ENCODE data around the gene ZNF488.

ZNF488 gene

DNA sequence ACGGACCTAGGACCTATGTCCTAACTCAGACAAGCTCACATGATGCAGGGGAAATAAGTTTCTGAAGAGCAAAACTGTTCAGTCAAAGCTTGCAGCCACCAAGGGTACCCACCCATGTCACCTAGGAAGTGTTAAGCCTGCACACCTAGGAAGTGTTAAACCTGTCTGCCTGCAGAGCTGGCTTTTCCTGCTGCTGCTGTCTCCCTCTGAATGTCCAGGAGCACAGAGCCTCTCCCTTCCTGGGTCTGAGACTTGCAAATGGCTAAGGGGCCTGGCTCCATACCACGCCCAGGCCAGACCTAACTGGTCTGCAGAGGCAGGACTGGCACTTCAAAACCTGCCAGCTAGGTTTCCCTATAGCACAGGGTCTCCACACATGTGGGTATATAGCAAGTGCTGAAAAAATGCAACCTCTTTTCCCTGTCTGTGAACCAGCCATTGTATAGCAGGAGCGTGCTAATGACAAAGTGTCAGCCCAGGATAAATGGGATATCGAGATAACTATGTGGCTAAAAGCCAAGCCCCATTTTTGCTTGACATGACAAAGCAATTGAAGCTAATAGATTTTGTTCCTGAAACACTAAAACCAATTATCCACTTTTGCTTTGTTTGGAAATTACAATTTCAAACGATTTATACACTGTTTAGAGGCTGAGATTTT, 60.3 kb downstream of the ZNF488 start:
- H3K9ac ChIP-seq (ENCODE audit: insufficient read length) = no peak overlapping the region
- TF ChIP-seq POLR2AphosphoS5 (IDR thresholded peaks at IDR 0.05; ENCODE audit: borderline replicate concordance, low read depth, low read length) (no peak), EZH2 (IDR thresholded peaks at IDR 0.05) (no peak), FOXP2 (optimal IDR thresholded peaks at IDR 0.05; ENCODE audit: control extremely low read depth, extremely low read length, insufficient read depth) (no peak)
- no peak for DNase-seq (ENCODE audit: low read depth, low spot score)

DNA sequence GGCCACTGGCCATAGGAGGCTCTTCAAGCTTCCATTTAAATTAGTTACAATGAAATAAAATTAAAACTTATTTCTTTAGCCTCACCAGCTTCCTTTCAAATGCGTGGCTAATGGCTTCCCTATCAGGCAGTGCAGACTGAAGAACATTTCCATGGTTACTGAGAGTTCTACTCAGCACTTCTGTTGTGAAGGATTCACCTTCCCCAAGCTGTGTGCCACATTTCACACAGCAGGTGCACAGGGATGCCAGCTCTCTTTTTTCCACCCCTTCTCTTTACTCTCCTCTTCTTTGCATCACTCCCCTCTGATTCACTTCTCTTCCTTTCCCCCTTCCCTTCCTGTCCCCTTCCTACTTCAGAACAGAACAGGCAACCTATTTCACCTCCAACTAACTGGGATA, 61.0 kb downstream of the ZNF488 start:
- no peak for DNase-seq (ENCODE audit: low read depth, low spot score)
- Histone ChIP-seq H3K36me3 (ENCODE audit: insufficient read depth, low read length) (no peaks in the 10 kb centered on the region), H3K4me3 (no peak overlapping the region), H3K9me3 (ENCODE audit: low read depth, low read length) (no peaks in the 10 kb centered on the region), H3K27ac (no peak overlapping the region), H3K9ac (ENCODE audit: insufficient read length) (no peak overlapping the region)
- TF ChIP-seq EZH2 (IDR thresholded peaks at IDR 0.05) (no peak), FOXP2 (optimal IDR thresholded peaks at IDR 0.05; ENCODE audit: control extremely low read depth, extremely low read length, insufficient read depth) (no peak), POLR2AphosphoS5 (IDR thresholded peaks at IDR 0.05; ENCODE audit: borderline replicate concordance, low read depth, low read length) (no peak)

More for the DNA sequence above, 60.3 kb downstream of the ZNF488 start:
- Histone ChIP-seq H3K9me3 (ENCODE audit: low read depth, low read length) (no peaks in the 10 kb centered on the region), H3K27ac (no peak overlapping the region), H3K36me3 (ENCODE audit: insufficient read depth, low read length) (no peaks in the 10 kb centered on the region), H3K4me3 (no peak overlapping the region)

DNA sequence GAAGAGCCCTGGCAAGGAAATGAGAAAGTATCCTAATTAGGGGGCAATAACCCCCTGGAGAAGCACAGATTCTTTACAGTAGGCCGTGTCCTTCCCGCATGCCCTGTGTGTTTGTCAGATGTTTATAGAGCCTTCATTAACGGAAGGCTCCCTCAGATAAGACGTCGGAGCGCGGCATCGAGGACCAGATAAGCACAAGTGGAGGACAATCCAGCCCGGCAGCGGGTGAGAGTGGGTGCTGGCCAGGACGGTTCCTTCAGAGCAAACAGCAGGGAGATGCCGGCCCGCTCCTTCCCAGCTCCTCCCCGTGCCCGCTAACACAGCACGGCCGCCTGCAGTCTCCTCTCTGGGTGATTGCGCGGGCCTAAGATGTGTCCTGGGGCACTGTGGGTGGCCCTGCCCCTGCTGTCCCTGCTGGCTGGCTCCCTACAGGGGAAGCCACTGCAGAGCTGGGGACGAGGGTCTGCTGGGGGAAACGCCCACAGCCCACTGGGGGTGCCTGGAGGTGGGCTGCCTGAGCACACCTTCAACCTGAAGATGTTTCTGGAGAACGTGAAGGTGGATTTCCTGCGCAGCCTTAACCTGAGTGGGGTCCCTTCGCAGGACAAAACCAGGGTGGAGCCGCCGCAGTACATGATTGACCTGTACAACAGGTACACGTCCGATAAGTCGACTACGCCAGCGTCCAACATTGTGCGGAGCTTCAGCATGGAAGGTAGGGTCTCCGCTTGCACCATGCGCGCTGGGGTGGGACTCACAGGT, 61.6 kb downstream of the ZNF488 start, which contains the start of gene GDF2:
Gene GDF2, plus strand, starts transcription at position 155 of the 762 bp plus-strand sequence. Its CDS starts 215 bp downstream, at position 370.
- Histone ChIP-seq H3K9ac (ENCODE audit: insufficient read length) (no peak within 1 kb of the TSS), H3K4me3 (no peak within 1 kb of the TSS), H3K36me3 (ENCODE audit: insufficient read depth, low read length) (no peaks in the 10 kb centered on the region), H3K27ac (no peak within 1 kb of the TSS), H3K9me3 (ENCODE audit: low read depth, low read length) (no peaks in the 10 kb centered on the region)
- DNase-seq (ENCODE audit: low read depth, low spot score) = no peak
- no peak for TF ChIP-seq FOXP2 (optimal IDR thresholded peaks at IDR 0.05; ENCODE audit: control extremely low read depth, extremely low read length, insufficient read depth)
- no peak for TF ChIP-seq POLR2AphosphoS5 (IDR thresholded peaks at IDR 0.05; ENCODE audit: borderline replicate concordance, low read depth, low read length)
- no peak for TF ChIP-seq EZH2 (IDR thresholded peaks at IDR 0.05)

DNA sequence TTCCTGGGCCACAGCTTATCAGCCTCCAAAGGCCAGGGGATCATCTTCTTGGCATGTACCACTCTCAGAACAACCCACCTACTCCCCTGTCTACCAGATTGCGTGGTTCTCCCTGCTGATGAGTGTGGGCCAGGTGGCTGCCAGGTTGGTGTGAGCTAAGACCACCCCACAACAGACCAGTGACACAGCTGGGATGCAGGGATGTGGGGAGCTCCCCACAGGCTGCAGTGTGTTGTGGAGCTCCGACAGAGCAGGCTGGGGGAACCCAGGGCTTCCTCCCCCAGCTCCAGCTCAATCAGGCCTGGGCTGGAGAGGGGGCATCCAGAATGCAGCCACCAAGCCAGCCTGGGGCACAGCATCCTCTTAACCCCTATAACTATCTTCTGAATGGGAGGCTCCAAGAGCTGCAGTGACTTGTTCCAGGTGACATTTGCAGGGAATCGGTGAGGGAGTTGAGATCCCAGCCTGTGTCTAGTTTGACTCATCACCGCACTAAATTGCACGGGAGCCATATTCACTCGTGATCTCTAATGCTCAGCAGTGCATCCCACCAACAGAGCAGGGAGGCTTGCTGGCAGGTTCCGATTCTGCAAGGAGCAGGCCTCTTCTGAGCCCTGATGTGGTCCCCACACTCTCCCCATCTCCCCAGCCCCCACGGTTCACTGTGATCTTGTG, 62.4 kb downstream of the ZNF488 start:
- Histone ChIP-seq H3K9me3 (ENCODE audit: low read depth, low read length) (no peaks in the 10 kb centered on the region), H3K9ac (ENCODE audit: insufficient read length) (no peak overlapping the region)
- TF ChIP-seq EZH2 (IDR thresholded peaks at IDR 0.05) (no peak), FOXP2 (optimal IDR thresholded peaks at IDR 0.05; ENCODE audit: control extremely low read depth, extremely low read length, insufficient read depth) (no peak), POLR2AphosphoS5 (IDR thresholded peaks at IDR 0.05; ENCODE audit: borderline replicate concordance, low read depth, low read length) (no peak)

DNA sequence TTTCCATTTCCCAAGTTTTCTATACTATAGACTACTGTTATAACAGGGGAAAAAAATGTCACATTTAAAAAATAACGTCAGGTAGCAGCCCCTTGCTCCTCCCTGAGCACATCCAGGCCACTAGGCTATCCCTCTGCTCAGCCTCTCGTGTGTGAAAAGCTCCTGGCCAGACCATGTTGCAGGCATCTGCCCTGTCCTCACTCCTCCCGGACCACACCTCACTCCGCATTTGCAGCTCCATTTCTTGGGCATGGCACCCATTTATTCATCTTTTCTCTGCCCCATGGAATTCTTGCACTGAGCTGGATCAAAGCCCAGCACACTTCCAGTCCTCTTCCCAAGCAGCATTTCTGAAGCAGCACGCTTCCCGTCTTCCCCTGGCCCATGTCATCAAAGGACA, 63.3 kb downstream of the ZNF488 start:
- Histone ChIP-seq H3K9me3 (ENCODE audit: low read depth, low read length) (no peaks in the 10 kb centered on the region), H3K27ac (no peak overlapping the region), H3K9ac (ENCODE audit: insufficient read length) (no peak overlapping the region), H3K36me3 (ENCODE audit: insufficient read depth, low read length) (no peaks in the 10 kb centered on the region), H3K4me3 (no peak overlapping the region)
- TF ChIP-seq POLR2AphosphoS5 (IDR thresholded peaks at IDR 0.05; ENCODE audit: borderline replicate concordance, low read depth, low read length) (no peak), FOXP2 (optimal IDR thresholded peaks at IDR 0.05; ENCODE audit: control extremely low read depth, extremely low read length, insufficient read depth) (no peak), EZH2 (IDR thresholded peaks at IDR 0.05) (no peak)
- no peak for DNase-seq (ENCODE audit: low read depth, low spot score)

More for the DNA sequence above, 62.4 kb downstream of the ZNF488 start:
- no peak overlapping the region for H3K4me3 ChIP-seq
- H3K27ac ChIP-seq = no peak overlapping the region
- H3K36me3 ChIP-seq (ENCODE audit: insufficient read depth, low read length) = no peaks in the 10 kb centered on the region
- no peak for DNase-seq (ENCODE audit: low read depth, low spot score)

DNA sequence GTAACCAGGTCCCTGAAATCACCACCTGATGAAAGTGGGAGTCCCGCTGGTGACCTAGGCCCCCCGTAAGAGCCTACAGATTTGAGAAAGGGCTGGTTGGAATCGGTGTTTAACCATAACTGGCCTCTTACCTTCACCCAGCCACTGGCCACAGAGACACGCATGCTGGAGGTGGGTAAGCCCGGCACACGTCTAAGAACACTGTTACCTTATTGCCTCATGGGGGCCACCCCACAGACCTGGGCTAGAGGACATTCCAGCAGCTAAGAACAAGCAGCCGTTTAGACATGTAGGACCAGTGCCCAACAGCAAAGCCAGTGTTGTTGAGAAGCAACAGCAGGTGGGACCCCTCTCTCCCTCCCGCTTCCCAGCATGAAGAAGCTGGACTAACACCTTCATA, 64.3 kb downstream of the ZNF488 start:
- no peak overlapping the region for H3K9ac ChIP-seq (ENCODE audit: insufficient read length)
- TF ChIP-seq EZH2 (IDR thresholded peaks at IDR 0.05) (no peak), FOXP2 (optimal IDR thresholded peaks at IDR 0.05; ENCODE audit: control extremely low read depth, extremely low read length, insufficient read depth) (no peak), POLR2AphosphoS5 (IDR thresholded peaks at IDR 0.05; ENCODE audit: borderline replicate concordance, low read depth, low read length) (no peak)
- no peak overlapping the region for H3K27ac ChIP-seq
- no peaks in the 10 kb centered on the region for H3K36me3 ChIP-seq (ENCODE audit: insufficient read depth, low read length)
- DNase-seq (ENCODE audit: low read depth, low spot score) = no peak
- H3K9me3 ChIP-seq (ENCODE audit: low read depth, low read length) = no peaks in the 10 kb centered on the region
- no peak overlapping the region for H3K4me3 ChIP-seq

DNA sequence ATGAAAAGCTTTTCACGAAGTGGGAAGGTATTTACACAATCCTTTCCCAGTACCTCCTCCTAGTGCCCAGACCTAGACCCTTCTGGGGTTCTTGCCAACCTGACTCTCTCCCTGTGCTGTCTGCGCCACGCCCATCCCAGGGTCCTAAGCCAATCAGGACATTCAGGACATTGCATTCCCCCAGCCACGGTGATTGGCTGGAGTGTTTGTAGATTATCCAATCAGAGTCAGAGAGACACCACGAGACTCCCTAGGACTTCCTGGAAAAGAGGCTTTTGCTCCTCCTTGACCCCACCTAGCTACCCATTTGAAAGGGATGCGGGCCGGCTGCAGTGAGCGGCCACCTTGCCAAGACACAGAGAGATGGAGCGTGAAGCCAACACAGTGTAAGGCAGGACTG, 65.4 kb downstream of the ZNF488 start:
- no peak overlapping the region for H3K27ac ChIP-seq
- no peaks in the 10 kb centered on the region for H3K9me3 ChIP-seq (ENCODE audit: low read depth, low read length)
- no peak overlapping the region for H3K9ac ChIP-seq (ENCODE audit: insufficient read length)
- H3K36me3 ChIP-seq (ENCODE audit: insufficient read depth, low read length) = no peaks in the 10 kb centered on the region
- no peak overlapping the region for H3K4me3 ChIP-seq
- TF ChIP-seq POLR2AphosphoS5 (IDR thresholded peaks at IDR 0.05; ENCODE audit: borderline replicate concordance, low read depth, low read length) = no peak
- no peak for TF ChIP-seq FOXP2 (optimal IDR thresholded peaks at IDR 0.05; ENCODE audit: control extremely low read depth, extremely low read length, insufficient read depth)
- no peak for TF ChIP-seq EZH2 (IDR thresholded peaks at IDR 0.05)
- DNase-seq (ENCODE audit: low read depth, low spot score) = no peak

DNA sequence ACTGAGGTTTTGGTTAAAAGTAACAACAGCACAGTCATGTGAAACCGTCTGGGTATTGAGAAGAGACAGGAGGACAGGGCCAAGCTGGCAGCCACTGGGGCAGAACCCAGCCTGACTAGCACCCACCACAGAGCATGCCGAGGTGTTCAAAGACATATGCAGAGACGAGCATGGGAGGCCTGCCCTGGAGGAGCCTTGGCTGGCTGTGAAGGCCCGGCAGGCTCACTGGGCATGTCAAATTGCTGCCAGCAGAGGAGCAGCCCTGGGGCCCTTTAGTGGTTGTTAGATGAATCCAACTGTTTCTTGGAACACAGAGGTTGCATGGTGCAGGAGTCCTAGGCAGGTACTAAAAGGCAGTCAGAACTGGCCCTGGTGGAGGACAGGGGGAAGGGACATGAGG, 66.8 kb downstream of the ZNF488 start:
- Histone ChIP-seq H3K36me3 (ENCODE audit: insufficient read depth, low read length) (no peaks in the 10 kb centered on the region), H3K4me3 (no peak overlapping the region), H3K27ac (no peak overlapping the region), H3K9me3 (ENCODE audit: low read depth, low read length) (no peaks in the 10 kb centered on the region), H3K9ac (ENCODE audit: insufficient read length) (no peak overlapping the region)
- no peak for DNase-seq (ENCODE audit: low read depth, low spot score)
- TF ChIP-seq EZH2 (IDR thresholded peaks at IDR 0.05) (no peak), POLR2AphosphoS5 (IDR thresholded peaks at IDR 0.05; ENCODE audit: borderline replicate concordance, low read depth, low read length) (no peak), FOXP2 (optimal IDR thresholded peaks at IDR 0.05; ENCODE audit: control extremely low read depth, extremely low read length, insufficient read depth) (no peak)

Data from SK-N-MC (cell line).